Astrocyte (in vitro differentiated cells and primary cell): ENCODE data around the gene TSC2. TPM values are rescaled to one million over a fixed set of nuclear protein-coding genes. Genes with fewer than 3 reads are reported as not detected.

Experiments used
- DNase-seq: peaks from one replicate; pipeline ENCODE4 v3.0.0-alpha.2; 2010; ENCODE audit warnings: low read depth
- FAIRE-seq: peaks from 2 replicates; lab custom pipeline; 2011; peaks lifted over from hg19 to GRCh38; lab: Jason Lieb, UNC
- H2AFZ ChIP-seq: 2 replicates; pipeline ENCODE4 v1.6.0; 2012; ENCODE audit warnings: low read depth, low read length, inconsistent platforms
- H3K27ac ChIP-seq: 2 replicates; pipeline ENCODE4 v1.5.1; 2011; ENCODE audit warnings: low read depth, low read length, inconsistent platforms
- H3K27me3 ChIP-seq: 2 replicates; pipeline ENCODE4 v1.6.0; 2011; ENCODE audit warnings: low read length, inconsistent platforms; ENCODE audit not compliant: insufficient read depth
- H3K36me3 ChIP-seq: 2 replicates; pipeline ENCODE4 v1.5.1; 2011; ENCODE audit warnings: low read length, inconsistent platforms; ENCODE audit not compliant: insufficient read depth
- H3K4me1 ChIP-seq: 2 replicates; pipeline ENCODE4 v1.5.1; 2011; ENCODE audit warnings: low read length, inconsistent platforms; ENCODE audit not compliant: insufficient read depth
- H3K4me2 ChIP-seq: 2 replicates; pipeline ENCODE4 v1.6.0; 2012; ENCODE audit warnings: low read length, inconsistent platforms
- H3K4me3 ChIP-seq: 2 replicates; pipeline ENCODE4 v1.5.1; 2011; ENCODE audit warnings: low read depth, mild to moderate bottlenecking, low read length, inconsistent platforms; ENCODE audit not compliant: insufficient read depth
- H3K79me2 ChIP-seq: 2 replicates; pipeline ENCODE4 v1.6.0; 2012; ENCODE audit warnings: mild to moderate bottlenecking, low read length, inconsistent platforms; ENCODE audit not compliant: insufficient read depth
- H3K9ac ChIP-seq: 2 replicates; pipeline ENCODE4 v1.6.0; 2012; ENCODE audit warnings: mild to moderate bottlenecking, low read length, inconsistent platforms
- H3K9me3 ChIP-seq: 2 replicates; pipeline ENCODE4 v1.5.1; 2012; ENCODE audit warnings: low read depth, mild to moderate bottlenecking, low read length, inconsistent platforms; ENCODE audit not compliant: insufficient read depth
- H4K20me1 ChIP-seq: 2 replicates; pipeline ENCODE4 v1.6.0; 2012; ENCODE audit warnings: low read length, inconsistent platforms; ENCODE audit not compliant: insufficient read depth
- H3K27ac Mint-ChIP-seq: one replicate; pipeline ENCODE4 v1.8.0; 2021; ENCODE audit warnings: mild to moderate bottlenecking, mixed read lengths; ENCODE audit not compliant: unreplicated experiment
- H3K27me3 Mint-ChIP-seq: one replicate; pipeline ENCODE4 v1.8.0; 2021; ENCODE audit warnings: low read depth, mixed read lengths; ENCODE audit not compliant: unreplicated experiment
- H3K36me3 Mint-ChIP-seq: one replicate; pipeline ENCODE4 v1.8.0; 2021; ENCODE audit warnings: low read depth, mixed read lengths; ENCODE audit not compliant: unreplicated experiment
- H3K4me1 Mint-ChIP-seq: one replicate; pipeline ENCODE4 v1.8.0; 2021; ENCODE audit warnings: low read depth, mixed read lengths; ENCODE audit not compliant: unreplicated experiment
- H3K4me3 Mint-ChIP-seq: one replicate; pipeline ENCODE4 v1.8.0; 2021; ENCODE audit warnings: mild to moderate bottlenecking, moderate library complexity, mixed read lengths; ENCODE audit not compliant: unreplicated experiment
- H3K9me3 Mint-ChIP-seq: one replicate; pipeline ENCODE4 v1.8.0; 2021; ENCODE audit warnings: mild to moderate bottlenecking, mixed read lengths; ENCODE audit not compliant: unreplicated experiment
- EZH2 ChIP-seq: IDR thresholded peaks from 2 replicates; pipeline ENCODE4 v1.6.1; 2012; ENCODE audit warnings: mild to moderate bottlenecking, low read length, inconsistent platforms; ENCODE audit not compliant: insufficient read depth
- total RNA-seq: library from RNA; stranded (reverse); gene quantifications from 2 replicates; pipeline ENCODE4 v1.2.1, GENCODE V29; 2021
- TF ChIP-seq, protein P1 (sequence below): IDR thresholded peaks from 2 replicates; pipeline ENCODE4 v1.5.1; 2011; ENCODE audit warnings: low read depth, mild to moderate bottlenecking, inconsistent platforms, low read length, moderate library complexity; ENCODE audit not compliant: insufficient read depth

TSC2 gene
- total RNA-seq, 1 donor from 2014 or later, result 89.5 TPM

DNA sequence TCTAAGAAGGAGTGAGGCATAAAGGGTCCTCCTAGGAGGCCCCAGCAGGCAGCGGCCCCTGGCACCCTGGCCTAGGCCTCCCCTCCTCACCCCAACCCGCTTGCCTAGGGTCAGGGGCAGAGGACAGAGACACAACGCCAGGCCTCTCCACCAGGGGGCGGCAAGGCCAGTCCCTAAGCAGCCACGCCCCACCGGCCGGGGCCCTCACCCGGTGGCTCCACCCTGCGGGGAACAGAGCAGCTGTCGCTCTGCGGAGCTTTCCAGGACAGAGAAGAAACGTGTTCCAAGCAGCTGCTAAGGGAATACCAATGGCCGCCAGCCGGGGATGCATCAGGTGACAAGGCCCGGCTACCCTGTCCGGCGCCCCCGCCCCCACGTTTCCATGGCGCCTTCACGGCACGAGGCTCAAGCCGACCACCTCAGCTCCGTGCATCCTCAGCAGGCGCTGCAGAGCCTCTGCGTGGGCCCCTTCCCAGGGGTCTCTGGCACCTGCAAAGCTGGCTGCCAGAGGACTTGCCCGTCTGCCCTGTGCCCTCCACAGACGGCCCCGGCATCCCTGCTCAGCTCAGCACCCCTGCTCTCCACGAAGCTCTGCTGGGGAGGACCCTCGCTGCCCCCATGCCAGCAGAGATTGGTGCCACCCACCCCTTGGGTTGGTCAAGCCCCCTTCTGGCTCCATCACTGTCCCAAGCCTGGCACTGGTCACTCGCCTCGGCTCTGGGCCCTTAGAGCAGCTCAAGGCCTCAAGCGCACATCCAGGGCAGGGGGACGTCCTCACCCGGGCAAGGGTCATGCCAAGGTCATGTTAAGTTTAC, 43.8 kb upstream of the TSC2 start:
- H2AFZ ChIP-seq, result no peak overlapping the region
- H3K27ac Mint-ChIP-seq, result peak overlapping the region; percentile 41
- peaks cover 2% of the 10 kb centered on the region for H3K36me3 ChIP-seq
- no peak overlapping the region for H3K4me3 Mint-ChIP-seq
- peak; percentile 50 for DNase-seq
- H3K4me2 ChIP-seq, result peak overlapping the region; percentile 68
- H3K27me3 ChIP-seq, result no peaks in the 10 kb centered on the region
- no peak overlapping the region for H3K27ac ChIP-seq
- H4K20me1 ChIP-seq, result peaks cover 82% of the 10 kb centered on the region
- H3K9ac ChIP-seq, result no peak overlapping the region
- FAIRE-seq, result peak; percentile 62
- peaks cover 32% of the 10 kb centered on the region for H3K4me1 ChIP-seq
- no peaks in the 10 kb centered on the region for H3K27me3 Mint-ChIP-seq
- no peak overlapping the region for H3K4me3 ChIP-seq
- no peaks in the 10 kb centered on the region for H3K9me3 ChIP-seq
- no peaks in the 10 kb centered on the region for H3K9me3 Mint-ChIP-seq
- H3K36me3 Mint-ChIP-seq, result peaks cover 5% of the 10 kb centered on the region
- no peak for TF ChIP-seq EZH2
- TF ChIP-seq, protein P1, sequence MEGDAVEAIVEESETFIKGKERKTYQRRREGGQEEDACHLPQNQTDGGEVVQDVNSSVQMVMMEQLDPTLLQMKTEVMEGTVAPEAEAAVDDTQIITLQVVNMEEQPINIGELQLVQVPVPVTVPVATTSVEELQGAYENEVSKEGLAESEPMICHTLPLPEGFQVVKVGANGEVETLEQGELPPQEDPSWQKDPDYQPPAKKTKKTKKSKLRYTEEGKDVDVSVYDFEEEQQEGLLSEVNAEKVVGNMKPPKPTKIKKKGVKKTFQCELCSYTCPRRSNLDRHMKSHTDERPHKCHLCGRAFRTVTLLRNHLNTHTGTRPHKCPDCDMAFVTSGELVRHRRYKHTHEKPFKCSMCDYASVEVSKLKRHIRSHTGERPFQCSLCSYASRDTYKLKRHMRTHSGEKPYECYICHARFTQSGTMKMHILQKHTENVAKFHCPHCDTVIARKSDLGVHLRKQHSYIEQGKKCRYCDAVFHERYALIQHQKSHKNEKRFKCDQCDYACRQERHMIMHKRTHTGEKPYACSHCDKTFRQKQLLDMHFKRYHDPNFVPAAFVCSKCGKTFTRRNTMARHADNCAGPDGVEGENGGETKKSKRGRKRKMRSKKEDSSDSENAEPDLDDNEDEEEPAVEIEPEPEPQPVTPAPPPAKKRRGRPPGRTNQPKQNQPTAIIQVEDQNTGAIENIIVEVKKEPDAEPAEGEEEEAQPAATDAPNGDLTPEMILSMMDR, result peak; percentile 66
- peaks cover 80% of the 10 kb centered on the region for H3K79me2 ChIP-seq
- H3K4me1 Mint-ChIP-seq, result peaks cover 18% of the 10 kb centered on the region

DNA sequence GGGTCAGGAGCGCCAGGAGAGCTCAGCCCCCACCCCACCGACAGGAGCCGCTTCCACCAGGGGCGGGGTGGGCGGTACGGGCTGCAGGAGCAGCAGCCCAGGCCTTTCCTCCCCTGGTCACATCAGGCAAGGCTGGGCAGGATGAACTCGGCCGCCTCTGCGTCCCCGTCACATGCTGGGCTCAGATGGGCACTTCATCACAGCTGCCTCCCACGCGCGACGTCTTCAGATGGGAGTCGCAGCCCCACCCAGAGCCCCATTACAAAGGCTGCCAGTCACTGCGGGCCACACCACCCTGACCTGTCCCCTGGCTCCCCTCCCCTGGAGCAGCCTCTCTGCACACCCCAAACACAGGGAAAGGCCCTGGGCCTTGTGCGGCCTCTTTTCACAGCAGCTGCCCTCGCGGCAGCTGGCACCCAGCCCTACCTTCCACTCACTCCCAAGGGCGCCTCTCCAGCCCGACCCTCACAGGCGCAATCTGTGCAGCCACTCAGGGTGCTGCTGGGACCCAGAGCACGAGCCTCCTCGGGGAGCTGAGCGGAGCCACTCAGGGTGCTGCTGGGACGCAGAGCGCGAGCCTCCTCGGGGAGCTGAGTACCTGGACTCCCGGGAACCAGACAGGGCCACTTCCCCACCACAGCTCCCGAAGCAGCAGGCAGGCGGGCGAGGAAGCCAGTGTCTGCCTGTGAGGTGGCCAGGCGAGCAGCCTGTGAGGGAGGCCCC, 42.8 kb upstream of the TSC2 start:
- Histone ChIP-seq H3K27ac (no peak overlapping the region), H3K4me2 (peak overlapping the region; percentile 15), H3K36me3 (peaks cover 2% of the 10 kb centered on the region), H4K20me1 (peaks cover 81% of the 10 kb centered on the region), H2AFZ (no peak overlapping the region), H3K4me1 (peaks cover 34% of the 10 kb centered on the region), H3K4me3 (no peak overlapping the region), H3K79me2 (peaks cover 87% of the 10 kb centered on the region), H3K9ac (no peak overlapping the region), H3K27me3 (no peaks in the 10 kb centered on the region), H3K9me3 (no peaks in the 10 kb centered on the region)
- H3K36me3 Mint-ChIP-seq, result peaks cover 5% of the 10 kb centered on the region
- DNase-seq (no peak), FAIRE-seq (no peak)
- H3K9me3 Mint-ChIP-seq, result no peaks in the 10 kb centered on the region
- H3K27me3 Mint-ChIP-seq, result no peaks in the 10 kb centered on the region
- no peak overlapping the region for H3K27ac Mint-ChIP-seq
- TF ChIP-seq, protein P1, result no peak
- H3K4me1 Mint-ChIP-seq, result peaks cover 18% of the 10 kb centered on the region
- no peak overlapping the region for H3K4me3 Mint-ChIP-seq
